C4-2B (cell line): ENCODE measurements around the gene CALM3.

Experiments used
- ZFX ChIP-seq: fragments of 450-650 bp; IDR thresholded peaks from 2 replicates; pipeline ENCODE4 v1.6.1; 2017
- TF ChIP-seq, protein P1 (sequence below): fragments of 450-650 bp; conservative IDR thresholded peaks from 2 replicates; pipeline ENCODE4 v1.5.1; 2017; ENCODE audit warnings: mild to moderate bottlenecking

DNA sequence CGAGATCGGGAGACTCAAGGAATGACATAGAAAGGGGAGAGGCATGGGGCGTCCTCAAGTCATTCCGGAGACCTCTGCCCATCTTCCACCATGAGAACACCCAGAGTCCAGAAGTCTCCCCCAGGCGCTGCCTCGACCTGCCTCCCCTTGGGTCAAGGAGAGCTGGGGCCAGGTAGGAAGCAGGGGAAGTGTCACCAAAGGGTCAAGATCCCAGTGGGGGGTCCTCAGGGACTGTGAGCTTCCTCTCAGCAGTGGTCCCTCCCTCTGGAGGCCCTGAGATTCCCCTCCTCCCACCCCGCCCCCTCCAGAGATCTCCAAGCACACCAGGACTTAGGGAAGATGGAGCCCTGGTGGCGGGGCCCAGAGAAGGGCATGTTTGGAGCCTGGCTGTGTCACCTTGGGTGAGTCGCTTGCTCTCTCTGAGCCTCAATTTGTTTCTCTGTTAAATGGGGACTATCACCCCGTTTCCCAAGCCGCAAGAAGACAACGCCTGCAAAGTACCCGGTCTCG, 58.9 kb downstream of the CALM3 start:
- TF ChIP-seq, protein P1, sequence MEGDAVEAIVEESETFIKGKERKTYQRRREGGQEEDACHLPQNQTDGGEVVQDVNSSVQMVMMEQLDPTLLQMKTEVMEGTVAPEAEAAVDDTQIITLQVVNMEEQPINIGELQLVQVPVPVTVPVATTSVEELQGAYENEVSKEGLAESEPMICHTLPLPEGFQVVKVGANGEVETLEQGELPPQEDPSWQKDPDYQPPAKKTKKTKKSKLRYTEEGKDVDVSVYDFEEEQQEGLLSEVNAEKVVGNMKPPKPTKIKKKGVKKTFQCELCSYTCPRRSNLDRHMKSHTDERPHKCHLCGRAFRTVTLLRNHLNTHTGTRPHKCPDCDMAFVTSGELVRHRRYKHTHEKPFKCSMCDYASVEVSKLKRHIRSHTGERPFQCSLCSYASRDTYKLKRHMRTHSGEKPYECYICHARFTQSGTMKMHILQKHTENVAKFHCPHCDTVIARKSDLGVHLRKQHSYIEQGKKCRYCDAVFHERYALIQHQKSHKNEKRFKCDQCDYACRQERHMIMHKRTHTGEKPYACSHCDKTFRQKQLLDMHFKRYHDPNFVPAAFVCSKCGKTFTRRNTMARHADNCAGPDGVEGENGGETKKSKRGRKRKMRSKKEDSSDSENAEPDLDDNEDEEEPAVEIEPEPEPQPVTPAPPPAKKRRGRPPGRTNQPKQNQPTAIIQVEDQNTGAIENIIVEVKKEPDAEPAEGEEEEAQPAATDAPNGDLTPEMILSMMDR, result no peak
- no peak for TF ChIP-seq ZFX
